PFSK-1 (cell line): Measurements from ENCODE around the gene LSP1.

ENCODE experiments used
- FOXP2 ChIP-seq: optimal IDR thresholded peaks from 2 replicates; pipeline ENCODE3; 2011; ENCODE audit warnings: borderline replicate concordance, control low read depth, inconsistent platforms; ENCODE audit not compliant: insufficient read depth; ENCODE audit errors: extremely low read length, extremely low read depth
- POLR2AphosphoS5 ChIP-seq: IDR thresholded peaks from 2 replicates; pipeline ENCODE4 v1.6.1; 2012; ENCODE audit warnings: low read depth, mild to moderate bottlenecking, control low read depth, low read length, moderate library complexity
- REST ChIP-seq, 2 experiments: IDR thresholded peaks; 2 replicates each; pipeline versions ENCODE4 v1.6.1 to v1.8.0; 2011 to 2012; ENCODE audit warnings: low read depth in 2 of 2, low read length in 2 of 2, control low read depth in 1 of 2, inconsistent platforms in 1 of 2, mild to moderate bottlenecking in 1 of 2, moderate library complexity in 1 of 2; ENCODE audit not compliant: insufficient read depth in 1 of 2
- SIN3A ChIP-seq: IDR thresholded peaks from 2 replicates; pipeline ENCODE4 v1.6.1; 2012; ENCODE audit warnings: mild to moderate bottlenecking, low read length, moderate library complexity, borderline replicate concordance; ENCODE audit not compliant: insufficient read depth
- TAF1 ChIP-seq: IDR thresholded peaks from 2 replicates; pipeline ENCODE4 v1.6.1; 2012; ENCODE audit warnings: low read length, control low read depth, borderline replicate concordance; ENCODE audit not compliant: insufficient read depth

GRCh38 chr11:1845095-1845429 is 7.8 kb upstream of the LSP1 start:
- no peak for TF ChIP-seq SIN3A
- no peak for TF ChIP-seq POLR2AphosphoS5
- TF ChIP-seq TAF1 = no peak
- no peak for TF ChIP-seq REST (IDR thresholded peaks at IDR 0.05; ENCODE audit: insufficient read depth in 1 of 2, low read depth in 2 of 2, low read length in 2 of 2)
- TF ChIP-seq FOXP2 = no peak
